ENCODE results near the gene ANKRD44.

ANKRD44 gene

DNA sequence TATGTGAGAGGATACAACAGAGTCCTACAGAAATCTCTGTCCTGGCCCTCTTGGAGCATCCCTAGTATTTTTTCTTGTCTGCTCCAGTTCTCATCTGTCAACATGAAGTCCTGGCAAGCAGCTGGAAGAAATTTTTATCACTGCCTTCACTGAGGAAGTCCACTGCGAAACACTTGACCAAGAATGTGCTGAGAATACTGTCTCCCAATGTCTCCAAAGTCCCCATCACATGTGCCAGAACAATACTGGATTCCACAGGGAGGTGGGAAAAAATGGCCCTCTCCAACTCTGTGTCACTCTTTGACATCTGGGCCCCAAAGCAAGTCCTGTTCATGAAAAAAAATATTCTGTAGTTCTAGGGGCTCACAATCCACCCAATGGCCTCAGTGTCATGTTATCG lies 351.3 kb downstream of the ANKRD44 start:
- Histone ChIP-seq H3K36me3 (ENCODE audit: insufficient read depth, low read length) (no peaks in the 10 kb centered on the region), H3F3A (ENCODE audit: insufficient read depth, low read length) (no peaks in the 10 kb centered on the region), H3K9me2 (ENCODE audit: low read depth, low read length) (no peaks in the 10 kb centered on the region), H3K27ac (ENCODE audit: low read depth, low read length, poor library complexity, severe bottlenecking) (no peak overlapping the region), H3K4me3 (ENCODE audit: low read depth, low read length, poor library complexity, severe bottlenecking) (no peak overlapping the region), H3K79me2 (ENCODE audit: insufficient read depth, low read length) (no peaks in the 10 kb centered on the region), H3K9me3 (ENCODE audit: low read length) (no peaks in the 10 kb centered on the region), H3K9ac (ENCODE audit: low read length) (no peak overlapping the region), H4K20me1 (ENCODE audit: insufficient read depth, low read length) (no peaks in the 10 kb centered on the region), H3K4me2 (ENCODE audit: low read length) (no peak overlapping the region), H3K27me3 (ENCODE audit: insufficient read depth, low read length) (no peaks in the 10 kb centered on the region), H2AFZ (ENCODE audit: low read length) (no peak overlapping the region), H3K4me1 (ENCODE audit: insufficient read depth, low read length, severe bottlenecking) (no peaks in the 10 kb centered on the region)
- TF ChIP-seq, protein P1, sequence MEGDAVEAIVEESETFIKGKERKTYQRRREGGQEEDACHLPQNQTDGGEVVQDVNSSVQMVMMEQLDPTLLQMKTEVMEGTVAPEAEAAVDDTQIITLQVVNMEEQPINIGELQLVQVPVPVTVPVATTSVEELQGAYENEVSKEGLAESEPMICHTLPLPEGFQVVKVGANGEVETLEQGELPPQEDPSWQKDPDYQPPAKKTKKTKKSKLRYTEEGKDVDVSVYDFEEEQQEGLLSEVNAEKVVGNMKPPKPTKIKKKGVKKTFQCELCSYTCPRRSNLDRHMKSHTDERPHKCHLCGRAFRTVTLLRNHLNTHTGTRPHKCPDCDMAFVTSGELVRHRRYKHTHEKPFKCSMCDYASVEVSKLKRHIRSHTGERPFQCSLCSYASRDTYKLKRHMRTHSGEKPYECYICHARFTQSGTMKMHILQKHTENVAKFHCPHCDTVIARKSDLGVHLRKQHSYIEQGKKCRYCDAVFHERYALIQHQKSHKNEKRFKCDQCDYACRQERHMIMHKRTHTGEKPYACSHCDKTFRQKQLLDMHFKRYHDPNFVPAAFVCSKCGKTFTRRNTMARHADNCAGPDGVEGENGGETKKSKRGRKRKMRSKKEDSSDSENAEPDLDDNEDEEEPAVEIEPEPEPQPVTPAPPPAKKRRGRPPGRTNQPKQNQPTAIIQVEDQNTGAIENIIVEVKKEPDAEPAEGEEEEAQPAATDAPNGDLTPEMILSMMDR (IDR thresholded peaks at IDR 0.05; ENCODE audit: low read length) = no peak
- TF ChIP-seq EZH2 (IDR thresholded peaks at IDR 0.05; ENCODE audit: borderline replicate concordance, low read length) = no peak

DNA sequence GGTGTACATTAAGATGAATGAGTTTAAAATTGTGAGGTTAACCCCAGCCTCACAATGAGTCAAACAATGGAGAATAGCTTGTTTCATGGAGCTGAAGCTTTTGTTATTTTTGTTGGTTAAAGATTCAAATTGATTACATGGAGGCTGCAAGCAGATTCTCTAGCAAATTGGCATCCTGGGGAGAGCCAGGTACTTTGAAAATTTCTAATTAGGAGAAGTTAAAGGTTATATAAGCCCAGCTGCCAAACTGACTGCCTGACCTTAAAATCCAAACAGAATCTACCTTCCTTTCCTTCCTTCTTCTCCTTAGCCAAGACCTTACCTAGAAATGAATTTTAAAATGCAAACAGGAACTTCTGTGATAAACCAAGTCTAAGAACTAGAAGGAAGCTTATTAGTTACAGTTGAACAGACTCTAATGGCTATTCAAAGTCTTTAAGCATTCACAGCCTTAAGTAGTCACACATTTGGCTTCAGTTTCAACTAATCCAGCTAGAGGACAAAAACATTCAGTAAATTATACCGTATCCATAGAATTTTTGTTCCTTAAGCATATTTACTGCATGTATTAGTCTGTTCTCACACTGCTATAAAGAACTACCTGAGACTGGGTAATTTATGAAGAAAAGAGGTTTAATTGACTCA lies 352.6 kb downstream of the ANKRD44 start:
- Histone ChIP-seq H3K4me3 (ENCODE audit: low read depth, low read length, poor library complexity, severe bottlenecking) (no peak overlapping the region), H3K9me2 (ENCODE audit: low read depth, low read length) (no peaks in the 10 kb centered on the region), H2AFZ (ENCODE audit: low read length) (no peak overlapping the region)

DNA sequence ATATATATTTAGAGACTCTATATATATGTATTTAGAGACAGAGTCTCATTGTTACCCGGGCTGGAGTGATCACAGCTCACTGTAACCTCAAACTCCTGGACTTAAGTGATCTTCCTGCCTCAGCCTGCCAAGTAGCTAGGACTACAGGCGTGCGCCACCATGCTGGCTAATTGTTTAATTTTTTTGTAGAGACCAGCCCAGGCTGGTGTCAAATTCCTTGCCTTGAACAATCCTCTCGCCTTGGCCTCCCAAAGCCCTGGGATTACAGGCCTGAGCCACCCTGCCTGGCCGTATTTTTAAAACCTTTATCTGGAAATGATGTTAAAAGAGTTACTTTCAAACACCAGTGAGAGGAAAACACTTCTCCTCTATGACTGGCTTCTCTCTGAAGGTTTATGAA lies 353.1 kb downstream of the ANKRD44 start:
- Histone ChIP-seq H3K4me3 (ENCODE audit: low read depth, low read length, poor library complexity, severe bottlenecking) (no peak overlapping the region), H3K79me2 (ENCODE audit: insufficient read depth, low read length) (no peaks in the 10 kb centered on the region), H3K4me1 (ENCODE audit: insufficient read depth, low read length, severe bottlenecking) (no peaks in the 10 kb centered on the region), H3F3A (ENCODE audit: insufficient read depth, low read length) (no peaks in the 10 kb centered on the region), H3K9ac (ENCODE audit: low read length) (no peak overlapping the region), H3K4me2 (ENCODE audit: low read length) (no peak overlapping the region), H4K20me1 (ENCODE audit: insufficient read depth, low read length) (no peaks in the 10 kb centered on the region), H3K9me2 (ENCODE audit: low read depth, low read length) (no peaks in the 10 kb centered on the region), H3K9me3 (ENCODE audit: low read length) (no peaks in the 10 kb centered on the region), H3K27ac (ENCODE audit: low read depth, low read length, poor library complexity, severe bottlenecking) (no peak overlapping the region), H3K27me3 (ENCODE audit: insufficient read depth, low read length) (no peaks in the 10 kb centered on the region), H2AFZ (ENCODE audit: low read length) (no peak overlapping the region), H3K36me3 (ENCODE audit: insufficient read depth, low read length) (no peaks in the 10 kb centered on the region)
- TF ChIP-seq, protein P1 (IDR thresholded peaks at IDR 0.05; ENCODE audit: low read length) = no peak
- TF ChIP-seq EZH2 (IDR thresholded peaks at IDR 0.05; ENCODE audit: borderline replicate concordance, low read length) = no peak

More for the DNA sequence above, 352.6 kb downstream of the ANKRD44 start:
- no peaks in the 10 kb centered on the region for H3K4me1 ChIP-seq (ENCODE audit: insufficient read depth, low read length, severe bottlenecking)
- H3K4me2 ChIP-seq (ENCODE audit: low read length) = no peak overlapping the region
- no peaks in the 10 kb centered on the region for H3K9me3 ChIP-seq (ENCODE audit: low read length)
- H3K36me3 ChIP-seq (ENCODE audit: insufficient read depth, low read length) = no peaks in the 10 kb centered on the region
- no peak overlapping the region for H3K9ac ChIP-seq (ENCODE audit: low read length)
- H3K27me3 ChIP-seq (ENCODE audit: insufficient read depth, low read length) = no peaks in the 10 kb centered on the region
- no peaks in the 10 kb centered on the region for H4K20me1 ChIP-seq (ENCODE audit: insufficient read depth, low read length)
- H3K79me2 ChIP-seq (ENCODE audit: insufficient read depth, low read length) = no peaks in the 10 kb centered on the region
- H3F3A ChIP-seq (ENCODE audit: insufficient read depth, low read length) = no peaks in the 10 kb centered on the region
- no peak overlapping the region for H3K27ac ChIP-seq (ENCODE audit: low read depth, low read length, poor library complexity, severe bottlenecking)
- TF ChIP-seq, protein P1 (IDR thresholded peaks at IDR 0.05; ENCODE audit: low read length) = no peak
- TF ChIP-seq EZH2 (IDR thresholded peaks at IDR 0.05; ENCODE audit: borderline replicate concordance, low read length) = no peak
